Fibroblast of skin of left biceps (primary cell): Measurements from ENCODE around the gene KLHL35.
A peak's percentile ranks its signal among the peaks of the same experiment; 100 is the strongest.

ENCODE experiments used
- DNase-seq, 2 experiments: peaks; one replicate each; pipeline ENCODE4 v3.0.0-alpha.2; 2013; ENCODE audit warnings: low read depth in 2 of 2

The KLHL35 gene

GRCh38 chr11:75440960-75441803, 8.2 kb upstream of the KLHL35 start:
- DNase-seq: no peak

GRCh38 chr11:75439495-75440120, 6.6 kb upstream of the KLHL35 start:
- DNase-seq: no peak

- no peak for DNase-seq
These were observed 6.0 kb upstream of the KLHL35 start for GRCh38 chr11:75439026-75439425.

GRCh38 chr11:75437966-75438659, 5.1 kb upstream of the KLHL35 start:
- no peak for DNase-seq

- DNase-seq: no peak
These were observed 3.8 kb upstream of the KLHL35 start for GRCh38 chr11:75436806-75437205.

- DNase-seq: no peak
These were observed 2.5 kb upstream of the KLHL35 start for GRCh38 chr11:75435571-75435925.

- DNase-seq: no peak
These were observed 2.0 kb upstream of the KLHL35 start for GRCh38 chr11:75434886-75435570.

- DNase-seq: no peak
These were observed 1.0 kb upstream of the KLHL35 start for GRCh38 chr11:75434051-75434450.

GRCh38 chr11:75433443-75433842, 440 bp upstream of the KLHL35 start:
- DNase-seq: no peak

GRCh38 chr11:75431533-75432525, 1.2 kb downstream of the KLHL35 start:
- DNase-seq: no peak

GRCh38 chr11:75430714-75431532, 2.1 kb downstream of the KLHL35 start:
- no peak for DNase-seq

- DNase-seq: peak; percentile 28 to 31
These were observed 2.9 kb downstream of the KLHL35 start for GRCh38 chr11:75429902-75430713.

- DNase-seq: no peak
These were observed 3.4 kb downstream of the KLHL35 start for GRCh38 chr11:75429641-75429901.

- no peak for DNase-seq
These were observed 3.9 kb downstream of the KLHL35 start for GRCh38 chr11:75428989-75429640.

GRCh38 chr11:75428281-75428724, 4.7 kb downstream of the KLHL35 start:
- DNase-seq: peak; percentile 55 to 63

- DNase-seq: no peak
These were observed 5.8 kb downstream of the KLHL35 start for GRCh38 chr11:75427181-75427580.

GRCh38 chr11:75426720-75427086, 6.3 kb downstream of the KLHL35 start:
- DNase-seq: no peak

GRCh38 chr11:75425422-75425821, 7.6 kb downstream of the KLHL35 start:
- DNase-seq: no peak

GRCh38 chr11:75424396-75424795, 8.6 kb downstream of the KLHL35 start:
- DNase-seq: no peak
